ENCODE results near the gene OR5K3.

The OR5K3 gene

GRCh38 chr3:98433764-98434163, 43.3 kb downstream of the OR5K3 start:
- no peaks in the 10 kb centered on the region for H3K4me1 ChIP-seq (ENCODE audit: control insufficient read depth, insufficient read depth, low read length)
- H3K27me3 ChIP-seq (ENCODE audit: control insufficient read depth, insufficient read depth, low read length): no peaks in the 10 kb centered on the region
- WGBS (ENCODE audit: insufficient coverage, insufficient read length): no CpG with 5 or more reads among the region's 2 CpGs
- no peak overlapping the region for H3K27ac ChIP-seq (ENCODE audit: low read length)
- no peaks in the 10 kb centered on the region for H3K9me3 ChIP-seq (ENCODE audit: control insufficient read depth, insufficient read depth, low read length)
- H3K4me3 ChIP-seq (ENCODE audit: low read length): no peak overlapping the region
- H3K36me3 ChIP-seq (ENCODE audit: control insufficient read depth, insufficient read depth, low read length): no peaks in the 10 kb centered on the region
- DNase-seq (ENCODE audit: low read depth, low spot score): no peak

GRCh38 chr3:98434412-98434811, 43.9 kb downstream of the OR5K3 start:
- H3K4me3 ChIP-seq (ENCODE audit: low read length): no peak overlapping the region
- no peak overlapping the region for H3K27ac ChIP-seq (ENCODE audit: low read length)
- H3K36me3 ChIP-seq (ENCODE audit: control insufficient read depth, insufficient read depth, low read length): no peaks in the 10 kb centered on the region
- WGBS (ENCODE audit: insufficient coverage, insufficient read length): no CpG with 5 or more reads among the region's 4 CpGs
- DNase-seq (ENCODE audit: low read depth, low spot score): no peak
- H3K27me3 ChIP-seq (ENCODE audit: control insufficient read depth, insufficient read depth, low read length): no peaks in the 10 kb centered on the region
- no peaks in the 10 kb centered on the region for H3K9me3 ChIP-seq (ENCODE audit: control insufficient read depth, insufficient read depth, low read length)
- H3K4me1 ChIP-seq (ENCODE audit: control insufficient read depth, insufficient read depth, low read length): no peaks in the 10 kb centered on the region

- DNase-seq (ENCODE audit: low read depth, low spot score): no peak
- no peaks in the 10 kb centered on the region for H3K27me3 ChIP-seq (ENCODE audit: control insufficient read depth, insufficient read depth, low read length)
- H3K4me3 ChIP-seq (ENCODE audit: low read length): no peak overlapping the region
- no peaks in the 10 kb centered on the region for H3K4me1 ChIP-seq (ENCODE audit: control insufficient read depth, insufficient read depth, low read length)
- no peak overlapping the region for H3K27ac ChIP-seq (ENCODE audit: low read length)
- no peaks in the 10 kb centered on the region for H3K9me3 ChIP-seq (ENCODE audit: control insufficient read depth, insufficient read depth, low read length)
- no peaks in the 10 kb centered on the region for H3K36me3 ChIP-seq (ENCODE audit: control insufficient read depth, insufficient read depth, low read length)
Measured at GRCh38 chr3:98440283-98440682, 49.8 kb downstream of the OR5K3 start.

Data from iPS DF 6.9 (cell line).